GM12872 (cell line): Measurements from ENCODE around the gene GLIPR2.
A peak's percentile ranks its signal among the peaks of the same experiment; 100 is the strongest.

Experiments
- CTCF ChIP-seq: IDR thresholded peaks from 3 replicates; pipeline ENCODE4 v1.5.1; 2011; ENCODE audit warnings: low read depth, mild to moderate bottlenecking, low read length, moderate library complexity; ENCODE audit not compliant: insufficient read depth

Gene GLIPR2

GRCh38 chr9:36100532-36100931 is 36.0 kb upstream of the GLIPR2 start:
- TF ChIP-seq CTCF = no peak

GRCh38 chr9:36101916-36102741 is 34.4 kb upstream of the GLIPR2 start:
- no peak for TF ChIP-seq CTCF

- TF ChIP-seq CTCF = peak; percentile 86
These were observed 33.6 kb upstream of the GLIPR2 start for GRCh38 chr9:36102742-36103495.

GRCh38 chr9:36109071-36109470 is 27.5 kb upstream of the GLIPR2 start:
- no peak for TF ChIP-seq CTCF

- TF ChIP-seq CTCF = peak; percentile 20; the same call in 1 of the 3 replicates
These were observed 26.1 kb upstream of the GLIPR2 start for GRCh38 chr9:36110434-36110833.

- no peak for TF ChIP-seq CTCF
These were observed 24.0 kb upstream of the GLIPR2 start for GRCh38 chr9:36112516-36112915.

- no peak for TF ChIP-seq CTCF
These were observed 22.5 kb upstream of the GLIPR2 start for GRCh38 chr9:36113999-36114398.
